ENCODE data around the gene BTLA.
"Not testable (repeated sequence)": the region's sequence is repeated elsewhere in the genome, so short reads cannot be mapped to it uniquely, and the experiment has no call there.

The BTLA gene

GRCh38 chr3:112437146-112438022 lies 61.9 kb downstream of the BTLA start:
- DNase-seq = no peak

DNA sequence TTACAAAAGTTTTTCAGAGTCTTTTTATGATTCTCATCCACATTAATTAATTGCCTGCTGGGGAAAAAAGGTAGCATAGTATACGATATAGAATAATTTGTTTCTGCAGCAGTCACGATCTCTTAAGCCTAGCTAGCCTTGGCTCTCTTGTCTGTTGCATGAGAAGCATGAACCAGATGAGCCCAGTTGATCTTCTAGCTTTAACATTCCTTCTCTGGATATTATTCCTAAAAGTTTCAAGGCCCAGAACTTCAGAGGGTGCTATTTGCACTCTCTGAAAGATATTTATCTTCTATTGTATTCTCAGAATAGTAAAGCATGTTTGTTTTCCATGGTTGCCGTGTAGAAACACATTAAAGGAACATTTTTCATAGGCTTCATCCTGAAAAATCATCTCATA lies 69.3 kb downstream of the BTLA start:
- DNase-seq = no peak

GRCh38 chr3:112427123-112427522 lies 72.1 kb downstream of the BTLA start:
- no peak for DNase-seq

GRCh38 chr3:112425858-112426750 lies 73.2 kb downstream of the BTLA start:
- no peak for DNase-seq

DNA sequence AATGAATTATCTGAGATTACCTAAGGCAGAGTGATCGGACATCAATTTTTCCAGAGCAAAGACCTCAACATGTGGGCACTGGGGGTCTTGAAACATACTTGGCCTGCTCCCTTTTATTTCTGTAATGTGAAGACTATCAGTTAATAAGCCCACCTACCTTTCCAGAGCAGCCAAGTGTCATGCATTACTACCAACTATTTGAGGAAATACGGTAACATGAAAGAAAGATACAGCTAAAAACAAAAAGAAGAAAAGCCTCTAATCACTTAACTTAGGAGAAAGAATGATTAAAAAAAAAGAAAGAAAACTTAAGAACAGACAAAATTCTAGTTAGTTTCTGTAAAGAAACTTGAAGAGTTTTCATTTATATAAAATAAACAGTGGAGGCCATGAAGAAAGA lies 73.9 kb downstream of the BTLA start:
- DNase-seq = no peak

DNA sequence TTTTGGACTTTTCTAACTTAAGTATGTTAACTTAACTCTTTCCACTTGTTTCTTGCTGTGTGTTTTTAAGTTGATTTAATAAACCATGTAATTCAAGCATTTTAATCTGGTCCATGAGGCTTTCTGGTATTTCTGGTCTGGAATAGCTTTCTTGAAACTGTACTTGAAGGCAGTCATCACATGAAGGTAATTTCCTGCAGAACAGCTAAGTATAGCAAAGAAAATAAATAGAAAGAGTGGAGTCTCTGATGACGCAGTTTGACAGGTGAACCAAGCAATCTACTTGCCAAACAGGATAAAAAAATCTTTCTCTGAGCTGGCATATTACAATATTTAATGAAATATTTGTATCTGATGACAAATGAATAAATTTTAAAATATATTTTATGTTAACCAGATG lies 74.9 kb downstream of the BTLA start:
- DNase-seq = no peak

- DNase-seq = not testable (repeated sequence)
Measured at GRCh38 chr3:112422921-112423320, 76.4 kb downstream of the BTLA start.

DNA sequence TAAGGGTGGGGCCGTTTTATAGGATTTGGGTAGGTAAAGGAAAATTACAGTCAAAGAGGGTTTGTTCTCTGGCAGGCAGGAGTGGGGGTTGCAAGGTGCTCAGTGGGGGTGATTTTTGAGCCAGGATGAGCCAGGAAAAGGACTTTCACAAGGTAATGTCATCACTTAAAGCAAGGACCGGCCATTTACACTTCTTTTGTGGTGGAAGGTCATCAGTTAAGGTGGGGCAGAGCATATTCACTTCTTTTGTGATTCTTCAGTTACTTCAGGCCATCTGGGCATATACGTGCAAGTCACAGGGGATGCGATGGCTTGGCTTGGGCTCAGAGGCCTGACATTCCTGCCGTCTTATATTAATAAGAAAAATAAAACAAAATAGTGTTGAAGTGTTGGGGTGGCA lies 80.7 kb downstream of the BTLA start:
- not testable (repeated sequence) for DNase-seq

DNA sequence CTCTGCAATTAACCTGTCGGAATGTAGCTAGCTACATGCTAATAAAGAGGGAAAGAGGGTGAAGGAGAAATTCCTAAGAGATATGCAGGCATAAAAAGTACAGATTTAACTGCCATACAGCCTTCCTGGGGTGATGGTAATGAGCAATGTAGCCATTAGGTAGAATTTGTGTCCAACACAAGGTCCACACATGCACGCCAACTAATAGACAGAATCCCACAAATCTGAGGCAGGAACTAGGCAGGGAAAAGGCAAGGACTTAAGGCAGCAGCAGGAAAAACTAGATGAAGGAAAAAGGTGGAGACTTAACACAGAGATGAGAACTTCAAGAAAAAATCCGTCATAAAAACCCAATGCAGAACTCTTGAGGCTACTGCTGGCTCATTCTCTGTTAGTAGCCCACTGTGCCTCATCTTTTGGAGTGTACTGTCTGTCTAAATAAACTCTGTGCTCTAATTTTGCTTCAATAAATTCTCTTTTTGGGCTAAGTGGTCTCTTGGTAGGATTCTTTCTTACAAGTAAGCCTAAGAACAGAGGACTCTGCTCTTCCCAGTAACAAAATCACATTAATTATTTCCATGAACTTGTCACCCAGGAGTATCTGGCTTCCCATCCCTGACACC lies 81.5 kb downstream of the BTLA start:
- no peak for DNase-seq

DNA sequence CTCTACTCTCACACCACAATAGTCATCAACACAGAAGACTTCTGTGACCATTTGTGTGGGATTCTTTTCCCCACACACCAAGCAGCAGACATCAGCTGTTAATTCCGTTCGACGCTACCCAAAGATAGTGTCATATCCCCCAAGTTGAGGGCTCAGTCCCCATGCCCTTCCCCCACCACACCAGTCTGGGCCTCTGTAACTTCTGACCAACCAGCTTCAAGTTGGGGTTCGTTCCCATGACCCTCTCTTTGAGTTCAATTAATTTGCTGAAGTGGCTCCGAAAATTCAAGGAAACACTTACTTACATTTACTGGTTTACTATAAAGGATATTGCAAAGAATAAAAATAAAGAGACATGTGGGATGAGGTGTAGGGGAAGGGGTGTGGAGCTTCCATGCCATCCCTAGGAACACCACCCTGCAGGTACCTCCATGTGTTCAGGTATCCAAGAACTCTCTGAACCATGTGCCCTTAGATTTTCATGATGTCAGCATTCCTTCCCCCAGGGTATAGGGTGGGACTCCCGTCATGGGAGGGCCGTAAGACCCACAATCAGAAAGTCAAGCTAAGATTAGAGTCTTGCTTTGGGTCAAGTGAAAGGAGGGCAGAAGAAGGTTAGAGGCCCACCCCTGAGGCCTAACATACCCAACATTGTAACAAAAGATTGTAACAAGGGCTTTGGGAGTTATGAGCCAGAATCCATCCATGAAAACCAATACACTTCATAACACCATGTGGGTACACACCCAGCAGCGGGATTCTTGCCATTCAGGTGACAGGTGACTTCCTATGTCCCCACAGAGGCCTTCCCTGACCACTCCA lies 82.7 kb downstream of the BTLA start:
- no peak for DNase-seq

GRCh38 chr3:112415390-112415789 lies 83.9 kb downstream of the BTLA start:
- no peak for DNase-seq

All from NCI-H1930 (cell line).